ENCODE results near the gene EFCC1.

The EFCC1 gene

GRCh38 chr3:128999102-128999501, 2.0 kb upstream of the EFCC1 start:
- peaks cover 21 to 95% (median 78%) of the 10 kb centered on the region in 4 experiments for H3K4me1 ChIP-seq (ENCODE audit: control extremely low read depth in 1 of 4, control insufficient read depth in 4 of 4, insufficient read depth in 4 of 4, low read length in 3 of 4)
- 67% methylated on average over 1 of the region's 5 CpGs for WGBS (ENCODE audit: insufficient coverage)
- no peaks in the 10 kb centered on the region for H3K27me3 ChIP-seq (replicated peaks in 2 of 5; ENCODE audit: control insufficient read depth in 4 of 5, insufficient read depth in 5 of 5, low read length in 4 of 5)

GRCh38 chr3:129000742-129001100, 383 bp upstream of the EFCC1 start:
- no peaks in the 10 kb centered on the region for H3K36me3 ChIP-seq (ENCODE audit: control insufficient read depth in 4 of 4, insufficient read depth in 4 of 4, low read length in 3 of 4)
- DNase-seq = no peak
- H3K27ac ChIP-seq (ENCODE audit: insufficient read depth in 1 of 2, low read depth in 1 of 2, low read length in 2 of 2, poor library complexity in 1 of 2, severe bottlenecking in 2 of 2) = no peak overlapping the region
- POLR2A ChIA-PET = interaction anchor here (1.6 kb wide), 1 partner anchor 8 kb away, joined by 4 read pairs; no protein-coding TSS in a partner anchor
- H3K9me3 ChIP-seq (ENCODE audit: control extremely low read depth in 1 of 5, control insufficient read depth in 4 of 5, insufficient read depth in 2 of 5, low read depth in 1 of 5, low read length in 4 of 5) = no peaks in the 10 kb centered on the region
- CTCF ChIA-PET = interaction anchor here (0.8 to 16.5 kb wide), 3 partner anchors 11 to 53 kb away, joined by 3 to 195 read pairs (median 20); no protein-coding TSS in a partner anchor
- H3K4me3 ChIP-seq (ENCODE audit: control insufficient read depth in 1 of 7, extremely low read depth in 1 of 7, insufficient read depth in 4 of 7, low read depth in 2 of 7, low read length in 6 of 7) = peak overlapping the region; percentile 56 to 88 (median 78)
- peaks cover 18 to 94% (median 79%) of the 10 kb centered on the region in 4 experiments for H3K4me1 ChIP-seq (ENCODE audit: control extremely low read depth in 1 of 4, control insufficient read depth in 4 of 4, insufficient read depth in 4 of 4, low read length in 3 of 4)
- 37% methylated on average over 10 of the region's 15 CpGs for WGBS (ENCODE audit: insufficient coverage)
- H3K27me3 ChIP-seq (replicated peaks in 2 of 5; ENCODE audit: control insufficient read depth in 4 of 5, insufficient read depth in 5 of 5, low read length in 4 of 5) = no peaks in the 10 kb centered on the region

More at GRCh38 chr3:128999102-128999501, 2.0 kb upstream of the EFCC1 start:
- POLR2A ChIA-PET = interaction anchor here (0.8 to 1.4 kb wide), 2 partner anchors 16 to 18 kb away, joined by 3 to 4 read pairs; no protein-coding TSS in a partner anchor
- Histone ChIP-seq H3K36me3 (ENCODE audit: control insufficient read depth in 4 of 4, insufficient read depth in 4 of 4, low read length in 3 of 4) (no peaks in the 10 kb centered on the region), H3K27ac (ENCODE audit: insufficient read depth in 1 of 2, low read depth in 1 of 2, low read length in 2 of 2, poor library complexity in 1 of 2, severe bottlenecking in 2 of 2) (no peak overlapping the region), H3K4me3 (ENCODE audit: control insufficient read depth in 1 of 7, extremely low read depth in 1 of 7, insufficient read depth in 4 of 7, low read depth in 2 of 7, low read length in 6 of 7) (peak overlapping the region in 1 of 7 experiments; percentile 48), H3K9me3 (ENCODE audit: control extremely low read depth in 1 of 5, control insufficient read depth in 4 of 5, insufficient read depth in 2 of 5, low read depth in 1 of 5, low read length in 4 of 5) (no peaks in the 10 kb centered on the region)
- CTCF ChIA-PET = interaction anchor here (1.3 to 16.5 kb wide), 3 partner anchors 13 to 29 kb away, joined by 4 to 195 read pairs (median 20); no protein-coding TSS in a partner anchor
- peak in 2 of 3 donors; percentile 36 to 43 for DNase-seq

- no peaks in the 10 kb centered on the region for H3K27me3 ChIP-seq (replicated peaks in 2 of 5; ENCODE audit: control insufficient read depth in 4 of 5, insufficient read depth in 5 of 5, low read length in 4 of 5)
- under 1% methylated on average over 56 of the region's 81 CpGs for WGBS (ENCODE audit: insufficient coverage)
Measured at GRCh38 chr3:129001806-129002572, 885 bp downstream of the EFCC1 start.

GRCh38 chr3:129002573-129003569, 1.8 kb downstream of the EFCC1 start:
- Histone ChIP-seq H3K4me1 (ENCODE audit: control extremely low read depth in 1 of 4, control insufficient read depth in 4 of 4, insufficient read depth in 4 of 4, low read length in 3 of 4) (peaks cover 12 to 78% (median 69%) of the 10 kb centered on the region in 4 experiments), H3K27me3 (replicated peaks in 2 of 5; ENCODE audit: control insufficient read depth in 4 of 5, insufficient read depth in 5 of 5, low read length in 4 of 5) (no peaks in the 10 kb centered on the region), H3K27ac (ENCODE audit: insufficient read depth in 1 of 2, low read depth in 1 of 2, low read length in 2 of 2, poor library complexity in 1 of 2, severe bottlenecking in 2 of 2) (no peak overlapping the region), H3K9me3 (ENCODE audit: control extremely low read depth in 1 of 5, control insufficient read depth in 4 of 5, insufficient read depth in 2 of 5, low read depth in 1 of 5, low read length in 4 of 5) (no peaks in the 10 kb centered on the region), H3K4me3 (ENCODE audit: control insufficient read depth in 1 of 7, extremely low read depth in 1 of 7, insufficient read depth in 4 of 7, low read depth in 2 of 7, low read length in 6 of 7) (peak overlapping the region in 6 of 7 experiments; percentile 56 to 88 (median 80)), H3K36me3 (ENCODE audit: control insufficient read depth in 4 of 4, insufficient read depth in 4 of 4, low read length in 3 of 4) (peaks cover 2 to 9% (median 4%) of the 10 kb centered on the region in 4 experiments)
- DNase-seq = peak in 2 of 3 donors; percentile 42 to 48
- ChIA-PET CTCF (interaction anchor here (1.0 to 16.5 kb wide), 11 partner anchors 8 to 80 kb away, joined by 3 to 195 read pairs (median 4); partner anchors contain the start of gene CFAP92), POLR2A (no interaction called here)
- WGBS (ENCODE audit: insufficient coverage) = 62% methylated on average over 26 of the region's 28 CpGs

More at GRCh38 chr3:129001806-129002572, 885 bp downstream of the EFCC1 start:
- Histone ChIP-seq H3K27ac (ENCODE audit: insufficient read depth in 1 of 2, low read depth in 1 of 2, low read length in 2 of 2, poor library complexity in 1 of 2, severe bottlenecking in 2 of 2) (no peak overlapping the region), H3K4me3 (ENCODE audit: control insufficient read depth in 1 of 7, extremely low read depth in 1 of 7, insufficient read depth in 4 of 7, low read depth in 2 of 7, low read length in 6 of 7) (peak overlapping the region; percentile 56 to 88 (median 78)), H3K36me3 (ENCODE audit: control insufficient read depth in 4 of 4, insufficient read depth in 4 of 4, low read length in 3 of 4) (peaks cover 0 to 5% (median 2%) of the 10 kb centered on the region in 4 experiments), H3K9me3 (ENCODE audit: control extremely low read depth in 1 of 5, control insufficient read depth in 4 of 5, insufficient read depth in 2 of 5, low read depth in 1 of 5, low read length in 4 of 5) (no peaks in the 10 kb centered on the region), H3K4me1 (ENCODE audit: control extremely low read depth in 1 of 4, control insufficient read depth in 4 of 4, insufficient read depth in 4 of 4, low read length in 3 of 4) (peaks cover 15 to 85% (median 73%) of the 10 kb centered on the region in 4 experiments)
- ChIA-PET CTCF (interaction anchor here (0.7 to 16.5 kb wide), 5 partner anchors 10 to 66 kb away, joined by 3 to 195 read pairs (median 3); no protein-coding TSS in a partner anchor), POLR2A (interaction anchor here (0.8 kb wide), 1 partner anchor 12 kb away, joined by 3 read pairs; no protein-coding TSS in a partner anchor)
- peak in 2 of 3 donors; percentile 67 to 78 for DNase-seq

GRCh38 chr3:129003578-129004112, 2.5 kb downstream of the EFCC1 start:
- no peaks in the 10 kb centered on the region for H3K9me3 ChIP-seq (ENCODE audit: control extremely low read depth in 1 of 5, control insufficient read depth in 4 of 5, insufficient read depth in 2 of 5, low read depth in 1 of 5, low read length in 4 of 5)
- DNase-seq = peak in 2 of 3 donors; percentile 65 to 81
- ChIA-PET POLR2A (no interaction called here), CTCF (interaction anchor here (1.0 to 16.5 kb wide), 10 partner anchors 8 to 79 kb away, joined by 3 to 195 read pairs (median 5); partner anchors contain the start of gene CFAP92)
- H3K4me1 ChIP-seq (ENCODE audit: control extremely low read depth in 1 of 4, control insufficient read depth in 4 of 4, insufficient read depth in 4 of 4, low read length in 3 of 4) = peaks cover 5 to 71% (median 62%) of the 10 kb centered on the region in 4 experiments
- peak overlapping the region in 5 of 7 experiments; percentile 16 to 88 (median 54) for H3K4me3 ChIP-seq (ENCODE audit: control insufficient read depth in 1 of 7, extremely low read depth in 1 of 7, insufficient read depth in 4 of 7, low read depth in 2 of 7, low read length in 6 of 7)
- peaks cover 2 to 15% (median 7%) of the 10 kb centered on the region in 4 experiments for H3K36me3 ChIP-seq (ENCODE audit: control insufficient read depth in 4 of 4, insufficient read depth in 4 of 4, low read length in 3 of 4)
- H3K27ac ChIP-seq (ENCODE audit: insufficient read depth in 1 of 2, low read depth in 1 of 2, low read length in 2 of 2, poor library complexity in 1 of 2, severe bottlenecking in 2 of 2) = no peak overlapping the region
- no peaks in the 10 kb centered on the region for H3K27me3 ChIP-seq (replicated peaks in 2 of 5; ENCODE audit: control insufficient read depth in 4 of 5, insufficient read depth in 5 of 5, low read length in 4 of 5)
- 6% methylated on average over 41 of the region's 55 CpGs for WGBS (ENCODE audit: insufficient coverage)

- Histone ChIP-seq H3K36me3 (ENCODE audit: control insufficient read depth in 4 of 4, insufficient read depth in 4 of 4, low read length in 3 of 4) (peaks cover 2 to 20% (median 12%) of the 10 kb centered on the region in 4 experiments), H3K27ac (ENCODE audit: insufficient read depth in 1 of 2, low read depth in 1 of 2, low read length in 2 of 2, poor library complexity in 1 of 2, severe bottlenecking in 2 of 2) (no peak overlapping the region), H3K4me1 (ENCODE audit: control extremely low read depth in 1 of 4, control insufficient read depth in 4 of 4, insufficient read depth in 4 of 4, low read length in 3 of 4) (peaks cover 4 to 60% (median 53%) of the 10 kb centered on the region in 4 experiments), H3K27me3 (replicated peaks in 2 of 5; ENCODE audit: control insufficient read depth in 4 of 5, insufficient read depth in 5 of 5, low read length in 4 of 5) (no peaks in the 10 kb centered on the region), H3K4me3 (ENCODE audit: control insufficient read depth in 1 of 7, extremely low read depth in 1 of 7, insufficient read depth in 4 of 7, low read depth in 2 of 7, low read length in 6 of 7) (no peak overlapping the region), H3K9me3 (ENCODE audit: control extremely low read depth in 1 of 5, control insufficient read depth in 4 of 5, insufficient read depth in 2 of 5, low read depth in 1 of 5, low read length in 4 of 5) (no peaks in the 10 kb centered on the region)
- ChIA-PET POLR2A (interaction anchor here (0.7 kb wide), 1 partner anchor 410 kb away, joined by 3 read pairs; no protein-coding TSS in a partner anchor), CTCF (interaction anchor here (0.6 to 16.5 kb wide), 9 partner anchors 7 to 55 kb away, joined by 3 to 195 read pairs (median 6); partner anchors contain the start of genes CFAP92 and GP9)
- no peak for DNase-seq
- 96% methylated on average over 4 of the region's 6 CpGs for WGBS (ENCODE audit: insufficient coverage)
Measured at GRCh38 chr3:129004639-129005295, 3.7 kb downstream of the EFCC1 start.
